ENCODE data around the gene DLGAP1.

Gene DLGAP1

GRCh38 chr18:3985664-3986063, 469.4 kb downstream of the DLGAP1 start:
- TF ChIP-seq CTCF (IDR thresholded peaks at IDR 0.05; ENCODE audit: low read depth, low read length) = no peak
- DNase-seq (ENCODE audit: low read depth in 2 of 2) = peak; percentile 46 to 63
- H3K4me3 ChIP-seq (replicated peaks in 1 of 2; ENCODE audit: low read depth in 2 of 2, low read length in 2 of 2) = no peak overlapping the region

- no peak for TF ChIP-seq CTCF (IDR thresholded peaks at IDR 0.05; ENCODE audit: low read depth, low read length)
- DNase-seq (ENCODE audit: low read depth in 2 of 2) = no peak
- no peak overlapping the region for H3K4me3 ChIP-seq (replicated peaks in 1 of 2; ENCODE audit: low read depth in 2 of 2, low read length in 2 of 2)
Measured at GRCh38 chr18:3985020-3985419, 470.1 kb downstream of the DLGAP1 start.

GRCh38 chr18:3984163-3984757, 470.8 kb downstream of the DLGAP1 start:
- no peak for TF ChIP-seq CTCF (IDR thresholded peaks at IDR 0.05; ENCODE audit: low read depth, low read length)
- no peak overlapping the region for H3K4me3 ChIP-seq (replicated peaks in 1 of 2; ENCODE audit: low read depth in 2 of 2, low read length in 2 of 2)
- no peak for DNase-seq (ENCODE audit: low read depth in 2 of 2)

- peak; percentile 82 to 89 for DNase-seq (ENCODE audit: low read depth in 2 of 2)
- H3K4me3 ChIP-seq (replicated peaks in 1 of 2; ENCODE audit: low read depth in 2 of 2, low read length in 2 of 2) = no peak overlapping the region
- no peak for TF ChIP-seq CTCF (IDR thresholded peaks at IDR 0.05; ENCODE audit: low read depth, low read length)
Measured at GRCh38 chr18:3983351-3983969, 471.6 kb downstream of the DLGAP1 start.

GRCh38 chr18:3982541-3982940, 472.6 kb downstream of the DLGAP1 start:
- TF ChIP-seq CTCF (IDR thresholded peaks at IDR 0.05; ENCODE audit: low read depth, low read length) = no peak
- DNase-seq (ENCODE audit: low read depth in 2 of 2) = no peak
- H3K4me3 ChIP-seq (replicated peaks in 1 of 2; ENCODE audit: low read depth in 2 of 2, low read length in 2 of 2) = no peak overlapping the region

- DNase-seq (ENCODE audit: low read depth in 2 of 2) = no peak
- H3K4me3 ChIP-seq (replicated peaks in 1 of 2; ENCODE audit: low read depth in 2 of 2, low read length in 2 of 2) = no peak overlapping the region
- no peak for TF ChIP-seq CTCF (IDR thresholded peaks at IDR 0.05; ENCODE audit: low read depth, low read length)
Measured at GRCh38 chr18:3979024-3979423, 476.1 kb downstream of the DLGAP1 start.
